Mesenchymal stem cell (in vitro differentiated cells and primary cell): ENCODE results near the gene ART3.

ENCODE experiments used
- DNase-seq: peaks from one replicate; pipeline ENCODE4 v3.0.0-alpha.2; 2013
- H2AFZ ChIP-seq: one replicate; pipeline ENCODE4 v1.6.1; 2013; ENCODE audit warnings: low read depth, mild to moderate bottlenecking, control low read depth, inconsistent platforms, low read length, moderate library complexity
- H2AK5ac ChIP-seq: 2 replicates; pipeline ENCODE4 v1.6.1; 2013; ENCODE audit warnings: low read length, moderate library complexity, mild to moderate bottlenecking, inconsistent platforms; ENCODE audit not compliant: severe bottlenecking
- H2BK120ac ChIP-seq: one replicate; pipeline ENCODE4 v1.6.1; 2013; ENCODE audit warnings: low read depth, mild to moderate bottlenecking, inconsistent platforms, low read length, moderate library complexity
- H2BK12ac ChIP-seq, 2 experiments: one replicate each; pipeline ENCODE4 v1.6.1; 2013; ENCODE audit warnings: inconsistent platforms in 2 of 2, low read length in 2 of 2, mild to moderate bottlenecking in 2 of 2, moderate library complexity in 2 of 2, control low read depth in 1 of 2
- H2BK15ac ChIP-seq: one replicate; pipeline ENCODE4 v1.6.1; 2013; ENCODE audit warnings: mild to moderate bottlenecking, low read depth, inconsistent platforms; ENCODE audit not compliant: poor library complexity, severe bottlenecking
- H2BK5ac ChIP-seq: 2 replicates; pipeline ENCODE4 v1.6.1; 2013; ENCODE audit warnings: low read depth, mild to moderate bottlenecking, low read length, control low read depth, inconsistent platforms; ENCODE audit not compliant: poor library complexity, severe bottlenecking
- H3K14ac ChIP-seq, 2 experiments: one replicate each; pipeline ENCODE4 v1.6.1; 2013; ENCODE audit warnings: inconsistent platforms in 2 of 2, low read length in 2 of 2, control low read depth in 1 of 2, mild to moderate bottlenecking in 1 of 2, moderate library complexity in 1 of 2
- H3K18ac ChIP-seq, 2 experiments: one replicate each; pipeline ENCODE4 v1.6.1; 2013; ENCODE audit warnings: inconsistent platforms in 2 of 2, low read length in 2 of 2, control low read depth in 1 of 2, low read depth in 1 of 2, mild to moderate bottlenecking in 1 of 2
- H3K23ac ChIP-seq, 2 experiments: one replicate each; pipeline ENCODE4 v1.6.1; 2013; ENCODE audit warnings: inconsistent platforms in 2 of 2, low read length in 2 of 2, mild to moderate bottlenecking in 2 of 2, moderate library complexity in 2 of 2, control low read depth in 1 of 2
- H3K27ac ChIP-seq: 2 replicates; pipeline ENCODE4 v1.5.1; 2013; ENCODE audit warnings: mild to moderate bottlenecking, moderate library complexity, low read length, control low read depth, inconsistent platforms; ENCODE audit not compliant: poor library complexity, severe bottlenecking
- H3K27me3 ChIP-seq, 2 experiments: 2 replicates each; pipeline versions ENCODE4 v1.6.1 to v1.7.0; 2013; ENCODE audit warnings: low read length in 2 of 2, mild to moderate bottlenecking in 2 of 2, moderate library complexity in 2 of 2, control low read depth in 1 of 2, inconsistent platforms in 1 of 2; ENCODE audit not compliant: control insufficient read depth in 1 of 2, insufficient read depth in 1 of 2
- H3K36me3 ChIP-seq, 2 experiments: 2 replicates each; pipeline versions ENCODE4 v1.6.1 to v1.7.0; 2013; ENCODE audit warnings: low read length in 2 of 2, control low read depth in 1 of 2, inconsistent platforms in 1 of 2, low read depth in 1 of 2, mild to moderate bottlenecking in 1 of 2; ENCODE audit not compliant: insufficient read depth in 2 of 2, control insufficient read depth in 1 of 2
- H3K4ac ChIP-seq, 2 experiments: one replicate each; pipeline ENCODE4 v1.6.1; 2013; ENCODE audit warnings: inconsistent platforms in 2 of 2, low read length in 2 of 2, mild to moderate bottlenecking in 2 of 2, moderate library complexity in 2 of 2, control low read depth in 1 of 2, low read depth in 1 of 2
- H3K4me1 ChIP-seq: 2 replicates; pipeline ENCODE4 v1.6.1; 2013; ENCODE audit warnings: low read depth, low read length, control low read depth; ENCODE audit not compliant: control insufficient read depth, insufficient read depth
- H3K4me2 ChIP-seq: 2 replicates; pipeline ENCODE4 v1.6.1; 2013; ENCODE audit warnings: low read length, mild to moderate bottlenecking, inconsistent platforms; ENCODE audit not compliant: poor library complexity, severe bottlenecking
- H3K4me3 ChIP-seq, 2 experiments: 2 replicates each; pipeline versions ENCODE4 v1.5.1 to v1.7.0; 2013; ENCODE audit warnings: low read length in 2 of 2, mild to moderate bottlenecking in 2 of 2, control low read depth in 1 of 2, low read depth in 1 of 2; ENCODE audit not compliant: insufficient read depth in 1 of 2
- H3K79me1 ChIP-seq: replicated peaks from 2 replicates; pipeline ENCODE4 v1.6.1; 2013; ENCODE audit warnings: mild to moderate bottlenecking, control low read depth, low read length, inconsistent platforms; ENCODE audit not compliant: poor library complexity, severe bottlenecking
- H3K9ac ChIP-seq: 2 replicates; pipeline ENCODE4 v1.7.0; 2013; ENCODE audit warnings: mild to moderate bottlenecking, low read length, moderate library complexity
- H3K9me3 ChIP-seq: 2 replicates; pipeline ENCODE4 v1.7.0; 2013; ENCODE audit warnings: mild to moderate bottlenecking, low read length; ENCODE audit not compliant: control insufficient read depth
- H4K8ac ChIP-seq: one replicate; pipeline ENCODE4 v1.6.1; 2013; ENCODE audit warnings: inconsistent platforms, mild to moderate bottlenecking, low read length, moderate library complexity
- H4K91ac ChIP-seq: one replicate; pipeline ENCODE4 v1.6.1; 2013; ENCODE audit warnings: mild to moderate bottlenecking, low read length, inconsistent platforms
- WGBS: methylation state at CpG from one replicate; pipeline ENCODE4 v1.1.7; 2013; ENCODE audit warnings: mixed read lengths; 5-methylcytosine and 5-hydroxymethylcytosine counted together

The ART3 gene

GRCh38 chr4:76148142-76148865 is 73.8 kb downstream of the ART3 start, which contains the start of gene NUP54:
NUP54 (minus strand) TSS chr4:76148397; CDS start chr4:76148374, 23 bp downstream.
- Histone ChIP-seq H3K4me3 (peak within 1 kb of the TSS; percentile 74 to 100), H4K91ac (no peak within 1 kb of the TSS), H2AK5ac (no peak within 1 kb of the TSS), H3K4ac (peak within 1 kb of the TSS in 1 of 2 experiments; percentile 67), H3K4me2 (peak within 1 kb of the TSS; percentile 80), H2AFZ (peak within 1 kb of the TSS; percentile 55), H3K36me3 (peaks cover 0 to 8% of the 10 kb centered on the region in 2 experiments), H2BK15ac (peak within 1 kb of the TSS; percentile 78), H3K9me3 (no peaks in the 10 kb centered on the region), H3K4me1 (no peaks in the 10 kb centered on the region), H2BK5ac (peak within 1 kb of the TSS; percentile 66), H3K27me3 (no peaks in the 10 kb centered on the region), H3K9ac (peak within 1 kb of the TSS; percentile 96), H3K18ac (peak within 1 kb of the TSS; percentile 62 to 64), H3K14ac (peak within 1 kb of the TSS in 1 of 2 experiments; percentile 23), H4K8ac (peak within 1 kb of the TSS; percentile 89), H2BK12ac (no peak within 1 kb of the TSS), H3K79me1 (peaks cover 13% of the 10 kb centered on the region), H3K23ac (peak within 1 kb of the TSS in 1 of 2 experiments; percentile 16), H2BK120ac (no peak within 1 kb of the TSS), H3K27ac (peak within 1 kb of the TSS; percentile 78)
- WGBS, result under 1% methylated on average over 44 of the region's 47 CpGs
- peak; percentile 95 for DNase-seq

GRCh38 chr4:76153356-76153755 is 78.8 kb downstream of the ART3 start:
- no peak overlapping the region for H3K23ac ChIP-seq
- no peak overlapping the region for H2BK5ac ChIP-seq
- no peak overlapping the region for H2BK12ac ChIP-seq
- H3K4me3 ChIP-seq, result no peak overlapping the region
- WGBS, result no CpG with 5 or more reads among the region's 2 CpGs
- DNase-seq, result no peak
- H3K4me1 ChIP-seq, result no peaks in the 10 kb centered on the region
- H3K18ac ChIP-seq, result no peak overlapping the region
- H2AK5ac ChIP-seq, result no peak overlapping the region
- H3K27me3 ChIP-seq, result no peaks in the 10 kb centered on the region
- no peak overlapping the region for H3K9ac ChIP-seq
- no peak overlapping the region for H2BK120ac ChIP-seq
- peaks cover 10% of the 10 kb centered on the region for H3K79me1 ChIP-seq
- no peak overlapping the region for H2AFZ ChIP-seq
- H3K36me3 ChIP-seq, result peaks cover 0 to 6% of the 10 kb centered on the region in 2 experiments
- no peak overlapping the region for H3K4ac ChIP-seq
- H2BK15ac ChIP-seq, result no peak overlapping the region
- no peak overlapping the region for H3K4me2 ChIP-seq
- H4K8ac ChIP-seq, result no peak overlapping the region
- H3K27ac ChIP-seq, result no peak overlapping the region
- H4K91ac ChIP-seq, result no peak overlapping the region
- no peak overlapping the region for H3K14ac ChIP-seq
- no peaks in the 10 kb centered on the region for H3K9me3 ChIP-seq

- Histone ChIP-seq H2AFZ (no peak overlapping the region), H3K4me2 (no peak overlapping the region), H3K27ac (no peak overlapping the region), H3K9me3 (no peaks in the 10 kb centered on the region), H4K91ac (no peak overlapping the region), H2AK5ac (no peak overlapping the region), H3K14ac (no peak overlapping the region), H3K23ac (no peak overlapping the region), H3K9ac (no peak overlapping the region), H2BK5ac (no peak overlapping the region), H3K27me3 (no peaks in the 10 kb centered on the region), H3K4me1 (no peaks in the 10 kb centered on the region), H3K4ac (no peak overlapping the region), H4K8ac (no peak overlapping the region), H3K18ac (no peak overlapping the region), H3K36me3 (peaks cover 0 to 30% of the 10 kb centered on the region in 2 experiments), H3K79me1 (peaks cover 4% of the 10 kb centered on the region), H3K4me3 (no peak overlapping the region), H2BK120ac (no peak overlapping the region), H2BK12ac (no peak overlapping the region), H2BK15ac (no peak overlapping the region)
- DNase-seq, result no peak
- 98% methylated on average over 3 of the region's 3 CpGs for WGBS
These were observed 81.5 kb downstream of the ART3 start for GRCh38 chr4:76155979-76156378.

- Histone ChIP-seq H3K79me1 (peaks cover 4% of the 10 kb centered on the region), H4K8ac (no peak overlapping the region), H3K36me3 (peaks cover 4 to 37% of the 10 kb centered on the region in 2 experiments), H3K4me2 (no peak overlapping the region), H3K4me1 (no peaks in the 10 kb centered on the region), H2BK12ac (no peak overlapping the region), H2BK120ac (no peak overlapping the region), H2BK15ac (no peak overlapping the region), H3K27me3 (no peaks in the 10 kb centered on the region), H2AFZ (no peak overlapping the region), H3K4me3 (no peak overlapping the region), H3K9ac (no peak overlapping the region), H3K27ac (no peak overlapping the region), H3K23ac (no peak overlapping the region), H3K9me3 (no peaks in the 10 kb centered on the region), H4K91ac (no peak overlapping the region), H3K14ac (no peak overlapping the region), H2AK5ac (no peak overlapping the region), H3K18ac (no peak overlapping the region), H3K4ac (no peak overlapping the region), H2BK5ac (no peak overlapping the region)
- DNase-seq, result no peak
- WGBS, result 66% methylated on average over 2 of the region's 2 CpGs
These were observed 82.1 kb downstream of the ART3 start for GRCh38 chr4:76156635-76157034.
